Kidney tubule cell (primary cell): ENCODE data around the gene EFTUD2.

Experiments used
- DNase-seq: peaks from one replicate; pipeline ENCODE4 v3.0.0-alpha.2; 2018; ENCODE audit warnings: low spot score

The EFTUD2 gene

GRCh38 chr17:44925731-44926697, 26.8 kb upstream of the EFTUD2 start:
- no peak for DNase-seq

DNA sequence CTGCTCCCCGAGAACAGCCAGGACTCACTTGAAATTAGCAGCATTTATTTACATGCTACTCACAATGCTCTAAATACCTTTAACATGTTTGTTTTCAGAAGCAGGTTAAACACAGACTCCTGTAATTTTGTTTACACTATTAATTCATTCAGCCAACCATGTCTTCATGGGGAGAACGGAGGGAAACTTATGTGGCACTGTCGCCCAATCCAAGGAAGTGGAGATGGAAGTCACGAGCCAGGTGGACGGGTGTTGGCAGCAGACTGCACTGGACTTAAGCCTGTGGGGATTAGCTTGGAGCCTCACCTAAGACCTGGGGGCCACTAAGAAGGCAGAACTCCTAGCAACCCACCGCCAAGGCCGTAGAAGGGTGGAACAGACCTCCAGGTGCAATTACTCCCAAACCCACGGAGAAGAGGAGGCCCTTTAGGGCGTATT, 24.9 kb upstream of the EFTUD2 start:
- DNase-seq = no peak

DNA sequence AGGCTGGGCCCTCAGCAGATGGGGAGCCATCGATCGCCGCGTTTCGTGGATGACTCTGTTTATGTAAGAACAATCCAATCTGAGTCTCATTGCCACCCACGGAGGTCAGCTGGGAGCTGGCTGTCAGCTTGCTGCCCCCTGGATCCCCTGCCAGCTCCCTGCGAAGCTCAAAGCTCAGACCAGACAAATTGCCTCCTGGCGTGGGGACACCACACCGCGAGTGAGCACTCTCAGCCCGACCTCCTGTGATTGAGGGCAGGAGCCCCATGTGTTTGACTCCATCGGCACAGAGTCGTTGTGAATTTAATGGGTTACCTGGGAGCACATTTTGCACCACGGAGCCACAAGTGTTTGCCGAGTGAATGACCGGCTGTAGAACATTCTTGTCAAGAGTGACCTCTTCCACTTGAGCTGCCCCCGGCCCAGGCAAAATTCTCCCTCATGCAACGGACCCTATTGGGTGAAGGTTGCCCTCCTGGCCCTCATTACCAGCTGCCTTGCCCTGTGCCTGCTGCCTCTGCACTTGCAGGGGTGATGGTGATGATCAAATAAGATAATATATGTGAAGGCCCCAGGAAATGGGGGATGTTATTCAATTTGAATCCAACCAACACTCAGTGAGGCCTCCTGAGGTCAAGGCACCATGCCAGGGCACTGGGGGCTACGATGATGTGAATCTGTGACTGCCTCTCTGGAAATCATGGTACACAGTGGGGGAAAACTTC, 23.7 kb upstream of the EFTUD2 start:
- DNase-seq = no peak

- no peak for DNase-seq
These were observed 22.9 kb upstream of the EFTUD2 start for GRCh38 chr17:44922136-44922535.

DNA sequence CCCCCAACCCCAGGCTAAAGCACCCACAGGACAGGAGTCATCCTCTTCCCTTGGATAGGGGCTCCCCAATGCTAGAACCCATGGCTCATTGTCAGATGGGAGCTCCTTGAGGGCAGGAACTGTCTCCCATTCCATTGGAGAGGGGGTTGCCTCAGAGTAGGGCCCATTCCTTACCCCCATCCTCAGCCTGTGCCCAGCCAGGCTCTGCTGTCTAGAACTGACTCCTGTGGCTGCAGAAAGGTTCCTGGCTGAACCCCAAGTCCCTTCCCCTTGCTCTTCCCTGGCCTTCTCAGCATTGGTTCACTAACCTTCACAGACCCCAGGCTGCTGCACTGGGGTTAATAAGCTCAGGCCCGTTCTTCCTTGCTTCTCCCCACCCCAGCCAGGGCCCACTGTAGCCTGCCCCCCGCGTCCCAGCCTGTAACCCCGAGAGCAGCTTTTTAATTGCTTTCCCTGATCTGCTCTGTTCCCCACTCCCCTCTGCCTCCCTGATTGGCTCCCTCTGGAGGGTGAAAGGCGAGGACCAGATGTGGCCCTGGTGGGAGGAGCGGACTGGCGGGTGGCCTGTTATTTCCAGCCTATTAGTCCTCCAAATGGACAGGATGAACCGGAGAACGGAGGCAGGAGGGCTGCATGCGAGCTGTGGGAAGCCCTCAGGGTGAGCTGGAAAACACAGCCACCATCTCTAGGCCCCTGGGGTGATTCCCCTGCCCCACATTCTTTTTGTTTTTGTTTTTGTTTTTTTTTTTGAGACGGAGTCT, 22.1 kb upstream of the EFTUD2 start:
- DNase-seq = no peak

- DNase-seq = no peak
These were observed 21.3 kb upstream of the EFTUD2 start for GRCh38 chr17:44920565-44920940.

DNA sequence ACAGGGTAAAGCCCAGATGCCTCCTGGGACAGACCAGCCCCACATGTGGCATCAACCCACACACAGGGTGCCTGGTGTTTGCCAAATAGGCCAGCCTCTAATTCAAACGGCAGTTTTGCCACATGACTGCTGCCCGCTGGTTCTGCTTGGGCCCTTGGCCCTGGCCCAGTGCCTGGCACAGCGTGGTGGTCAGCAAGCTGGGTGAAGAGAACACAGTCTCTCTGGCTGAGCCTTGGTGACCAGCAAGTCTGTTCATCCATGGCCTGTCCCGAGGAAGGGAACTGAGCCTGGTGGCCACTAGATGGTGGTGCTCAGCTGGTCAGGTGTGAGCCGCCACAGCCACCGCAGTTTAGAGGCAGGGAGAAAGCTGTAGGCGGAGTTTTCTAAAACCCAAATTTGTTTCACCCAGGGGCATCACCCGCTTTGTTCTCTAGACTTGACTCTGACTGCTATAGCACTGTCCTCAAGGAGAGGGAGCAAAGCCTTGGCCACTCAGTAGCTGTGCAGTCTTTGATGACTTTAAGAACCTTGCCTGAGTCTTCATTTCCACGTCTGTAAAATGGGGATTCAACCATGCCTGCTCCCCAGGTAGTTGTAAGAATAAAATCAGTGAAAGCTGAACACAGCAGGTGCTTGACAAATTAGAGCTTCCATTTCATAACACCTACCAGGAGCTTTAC, 20.8 kb upstream of the EFTUD2 start:
- peak; percentile 82 for DNase-seq

GRCh38 chr17:44919411-44919810, 20.2 kb upstream of the EFTUD2 start:
- DNase-seq = no peak

DNA sequence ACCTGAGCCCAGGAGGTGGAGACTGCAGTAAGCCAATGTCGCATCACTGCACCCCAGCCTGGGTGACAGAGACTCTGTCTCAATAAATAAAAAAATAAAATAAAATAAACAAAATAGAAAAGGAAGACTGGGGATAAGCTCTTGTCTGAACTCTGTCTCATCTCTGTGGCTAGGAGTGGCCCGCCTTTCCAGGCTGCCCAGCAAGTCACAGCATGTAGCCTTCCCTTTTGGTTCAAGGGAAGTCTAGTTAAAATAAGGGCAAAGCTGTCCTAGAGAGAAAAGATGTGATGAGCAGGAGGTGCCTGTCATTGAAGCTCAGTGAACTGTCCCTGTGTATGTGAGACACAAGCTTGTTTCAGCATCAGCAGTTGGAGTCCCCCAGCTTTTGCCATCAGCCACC, 18.8 kb upstream of the EFTUD2 start:
- no peak for DNase-seq

GRCh38 chr17:44917456-44917855, 18.2 kb upstream of the EFTUD2 start:
- no peak for DNase-seq

- peak; percentile 77 for DNase-seq
These were observed 17.6 kb upstream of the EFTUD2 start for GRCh38 chr17:44916781-44917241.

GRCh38 chr17:44915862-44916780, 16.9 kb upstream of the EFTUD2 start:
- DNase-seq = peak; percentile 24

DNA sequence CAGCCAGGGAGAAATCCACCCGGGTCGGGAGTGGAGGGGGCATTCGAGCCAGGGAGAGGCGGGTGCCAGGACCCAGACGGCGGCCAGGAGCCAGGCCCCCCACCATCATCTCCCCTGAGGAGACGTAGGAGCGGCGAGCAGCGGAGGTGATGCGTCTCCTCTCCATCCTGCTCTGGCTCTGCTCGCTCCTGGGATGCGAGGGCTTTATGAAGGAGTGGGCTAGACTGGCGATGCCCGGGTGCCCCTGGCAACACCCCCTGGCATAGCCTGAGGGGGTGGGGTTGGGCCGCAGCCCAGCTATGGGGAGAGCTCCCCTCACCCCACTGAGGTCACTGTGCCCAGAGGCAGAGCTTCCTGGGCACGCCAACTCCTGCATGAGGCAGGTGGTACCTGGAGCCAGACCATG, 16.1 kb upstream of the EFTUD2 start, which contains the start of gene GFAP:
GFAP (minus strand) TSS at position 180 of the 406 bp plus-strand sequence; CDS start at position 166, 14 bp downstream.
- DNase-seq = no peak

DNA sequence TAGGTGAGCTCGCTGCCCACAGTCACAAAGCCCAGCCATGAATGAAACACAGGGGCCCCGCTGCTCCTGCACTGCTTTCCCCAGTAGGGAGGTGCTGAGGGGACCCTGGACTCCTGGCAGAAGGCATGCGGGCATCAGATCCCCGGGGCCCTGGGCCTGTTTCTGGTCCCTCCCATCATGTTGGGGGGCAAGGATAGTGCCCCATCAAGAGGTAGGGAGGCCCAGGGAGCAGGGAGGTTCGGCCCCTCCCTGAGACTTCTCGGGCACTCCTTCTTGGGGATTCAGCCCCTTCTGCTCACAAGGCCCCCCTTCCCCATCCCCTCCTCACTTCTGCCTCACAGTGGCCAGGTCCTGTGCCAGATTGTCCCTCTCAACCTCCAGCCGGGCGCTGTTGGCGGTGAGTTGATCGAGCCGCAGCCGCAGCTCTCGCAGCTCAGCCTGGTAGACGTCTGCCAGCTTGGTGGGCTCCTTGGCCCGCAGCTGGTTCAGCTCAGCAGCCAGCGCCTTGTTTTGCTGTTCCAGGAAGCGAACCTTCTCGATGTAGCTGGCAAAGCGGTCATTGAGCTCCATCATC, 15.5 kb upstream of the EFTUD2 start:
- no peak for DNase-seq

DNA sequence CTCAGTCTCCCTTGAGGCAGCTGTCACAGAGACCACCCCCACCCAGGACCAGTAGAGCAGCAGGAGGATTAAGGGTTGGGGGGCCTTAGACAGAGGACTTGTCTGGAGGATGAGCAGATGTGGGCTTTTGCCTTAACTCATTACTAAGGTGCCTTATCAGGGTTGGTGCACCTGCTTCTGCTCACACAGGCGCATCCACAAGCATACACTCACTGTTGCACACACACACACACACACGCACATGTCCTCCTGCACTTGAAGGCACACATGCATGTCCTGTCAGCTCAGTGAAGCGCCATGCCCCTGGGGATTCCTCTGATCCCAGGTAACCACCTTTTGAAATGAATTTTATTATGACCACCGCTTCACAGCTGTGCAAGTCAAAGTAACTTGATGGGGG, 14.9 kb upstream of the EFTUD2 start:
- DNase-seq = no peak

- no peak for DNase-seq
These were observed 14.4 kb upstream of the EFTUD2 start for GRCh38 chr17:44913676-44914075.

GRCh38 chr17:44912763-44913544, 13.7 kb upstream of the EFTUD2 start:
- DNase-seq = no peak

DNA sequence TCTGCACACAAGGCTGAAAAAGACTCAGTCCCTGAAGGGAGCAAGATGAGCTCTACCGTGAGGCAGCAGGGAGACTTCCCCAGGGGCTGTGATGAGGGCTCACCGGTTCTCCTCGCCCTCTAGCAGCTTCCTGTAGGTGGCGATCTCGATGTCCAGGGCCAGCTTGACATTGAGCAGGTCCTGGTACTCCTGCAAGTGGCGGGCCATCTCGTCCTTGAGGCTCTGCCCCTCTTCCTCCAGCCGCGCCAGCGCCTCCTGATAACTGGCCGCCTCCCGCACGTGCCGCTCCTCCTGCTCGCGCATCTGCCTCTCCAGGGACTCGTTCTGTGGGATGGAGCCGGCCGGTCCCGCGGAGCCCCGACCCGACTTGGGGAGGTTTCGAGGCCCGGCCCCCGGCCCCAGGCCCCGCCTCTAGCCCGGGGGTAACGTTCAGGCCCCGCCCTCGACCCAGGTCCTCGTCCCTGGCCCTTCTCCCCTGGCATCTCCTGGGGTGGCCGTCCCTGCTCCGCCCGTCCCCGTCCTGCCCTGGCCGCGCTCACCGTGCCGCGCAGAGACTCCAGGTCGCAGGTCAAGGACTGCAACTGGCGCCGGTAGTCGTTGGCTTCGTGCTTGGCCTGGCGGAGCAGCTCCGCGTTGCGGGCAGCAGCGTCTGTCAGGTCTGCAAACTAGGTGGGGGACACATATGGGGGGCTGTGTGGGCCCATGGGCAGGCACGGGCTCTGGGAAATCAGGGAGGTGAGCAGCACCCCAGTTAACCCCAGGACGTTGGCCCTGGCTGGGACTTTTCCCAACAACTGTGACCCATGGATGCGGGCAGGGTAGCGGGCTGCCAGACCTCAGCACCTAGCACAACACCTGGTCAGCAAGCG, 12.1 kb upstream of the EFTUD2 start:
- DNase-seq = peak; percentile 67
